ENCODE results near the gene MEF2A.
A peak's percentile ranks its signal among the peaks of the same experiment; 100 is the strongest.

Gene MEF2A

GRCh38 chr15:99729327-99729726 is 163.5 kb downstream of the MEF2A start:
- peaks cover 0 to 32% of the 10 kb centered on the region in 2 experiments; a peak in 2 of 3 replicates for H3K36me3 ChIP-seq (ENCODE audit: control insufficient read depth in 2 of 2, insufficient read depth in 1 of 2, low read length in 2 of 2)
- peaks cover 5% of the 10 kb centered on the region; the same call in 1 of the 2 replicates for H3K4me1 ChIP-seq (ENCODE audit: control insufficient read depth, insufficient read depth, low read length)
- no peak overlapping the region for H3K27ac ChIP-seq (ENCODE audit: extremely low read depth, low read depth, low read length)
- TF ChIP-seq REST (tag by site-specific recombination; IDR thresholded peaks at IDR 0.05) = no peak
- no peak for TF ChIP-seq SP3 (tag by site-specific recombination; IDR thresholded peaks at IDR 0.05)
- TF ChIP-seq ZNF16 (tag by site-specific recombination; IDR thresholded peaks at IDR 0.05; ENCODE audit: low read depth) = no peak
- no peak for TF ChIP-seq ZNF248 (tag by site-specific recombination; IDR thresholded peaks at IDR 0.05)
- TF ChIP-seq ZNF830 (tag by site-specific recombination; IDR thresholded peaks at IDR 0.05; ENCODE audit: low read depth) = no peak
- no peak for TF ChIP-seq ZNF302 (tag by site-specific recombination; IDR thresholded peaks at IDR 0.05; ENCODE audit: low read depth)
- TF ChIP-seq KLF10 (tag by site-specific recombination; IDR thresholded peaks at IDR 0.05) = no peak
- TF ChIP-seq, protein P1, sequence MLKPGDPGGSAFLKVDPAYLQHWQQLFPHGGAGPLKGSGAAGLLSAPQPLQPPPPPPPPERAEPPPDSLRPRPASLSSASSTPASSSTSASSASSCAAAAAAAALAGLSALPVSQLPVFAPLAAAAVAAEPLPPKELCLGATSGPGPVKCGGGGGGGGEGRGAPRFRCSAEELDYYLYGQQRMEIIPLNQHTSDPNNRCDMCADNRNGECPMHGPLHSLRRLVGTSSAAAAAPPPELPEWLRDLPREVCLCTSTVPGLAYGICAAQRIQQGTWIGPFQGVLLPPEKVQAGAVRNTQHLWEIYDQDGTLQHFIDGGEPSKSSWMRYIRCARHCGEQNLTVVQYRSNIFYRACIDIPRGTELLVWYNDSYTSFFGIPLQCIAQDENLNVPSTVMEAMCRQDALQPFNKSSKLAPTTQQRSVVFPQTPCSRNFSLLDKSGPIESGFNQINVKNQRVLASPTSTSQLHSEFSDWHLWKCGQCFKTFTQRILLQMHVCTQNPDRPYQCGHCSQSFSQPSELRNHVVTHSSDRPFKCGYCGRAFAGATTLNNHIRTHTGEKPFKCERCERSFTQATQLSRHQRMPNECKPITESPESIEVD (tag by site-specific recombination; IDR thresholded peaks at IDR 0.05) = no peak
- TF ChIP-seq ZBTB49 (tag by site-specific recombination; IDR thresholded peaks at IDR 0.05; ENCODE audit: low read depth) = no peak
- no peak for TF ChIP-seq ZBTB1 (tag by site-specific recombination; IDR thresholded peaks at IDR 0.05)
- no peak for TF ChIP-seq ZNF776 (tag by site-specific recombination; IDR thresholded peaks at IDR 0.05; ENCODE audit: borderline replicate concordance)
- no peak for TF ChIP-seq ZNF394 (tag by site-specific recombination; IDR thresholded peaks at IDR 0.05; ENCODE audit: borderline replicate concordance)
- no peak for TF ChIP-seq REPIN1 (tag by site-specific recombination; IDR thresholded peaks at IDR 0.05; ENCODE audit: low read depth)
- TF ChIP-seq ZNF184 (tag by site-specific recombination; IDR thresholded peaks at IDR 0.05) = no peak
- ChIA-PET POLR2A (no interaction called here), CTCF (interaction anchor here (0.8 to 4.2 kb wide), 9 partner anchors 12 to 462 kb away, joined by 3 to 22 read pairs (median 4); no protein-coding TSS in a partner anchor)
- H3K9me3 ChIP-seq (ENCODE audit: control insufficient read depth, insufficient read depth, low read depth, low read length) = no peaks in the 10 kb centered on the region
- H3K4me3 ChIP-seq (ENCODE audit: low read depth, low read length) = no peak overlapping the region

GRCh38 chr15:99729920-99730319 is 164.1 kb downstream of the MEF2A start:
- ChIA-PET CTCF (interaction anchor here (0.8 to 4.2 kb wide), 8 partner anchors 11 to 462 kb away, joined by 3 to 22 read pairs (median 4); no protein-coding TSS in a partner anchor), POLR2A (no interaction called here)
- no peak overlapping the region for H3K4me3 ChIP-seq (ENCODE audit: low read depth, low read length)
- TF ChIP-seq PRDM1 (tag by site-specific recombination; IDR thresholded peaks at IDR 0.05) = peak; percentile 61
- 0 out of 2 replicates have a peak, but pooled peaks have one; percentile 12 for TF ChIP-seq ZBTB17 (tag by site-specific recombination; IDR thresholded peaks at IDR 0.05)
- TF ChIP-seq, protein P2, sequence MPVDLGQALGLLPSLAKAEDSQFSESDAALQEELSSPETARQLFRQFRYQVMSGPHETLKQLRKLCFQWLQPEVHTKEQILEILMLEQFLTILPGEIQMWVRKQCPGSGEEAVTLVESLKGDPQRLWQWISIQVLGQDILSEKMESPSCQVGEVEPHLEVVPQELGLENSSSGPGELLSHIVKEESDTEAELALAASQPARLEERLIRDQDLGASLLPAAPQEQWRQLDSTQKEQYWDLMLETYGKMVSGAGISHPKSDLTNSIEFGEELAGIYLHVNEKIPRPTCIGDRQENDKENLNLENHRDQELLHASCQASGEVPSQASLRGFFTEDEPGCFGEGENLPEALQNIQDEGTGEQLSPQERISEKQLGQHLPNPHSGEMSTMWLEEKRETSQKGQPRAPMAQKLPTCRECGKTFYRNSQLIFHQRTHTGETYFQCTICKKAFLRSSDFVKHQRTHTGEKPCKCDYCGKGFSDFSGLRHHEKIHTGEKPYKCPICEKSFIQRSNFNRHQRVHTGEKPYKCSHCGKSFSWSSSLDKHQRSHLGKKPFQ (tag by site-specific recombination; IDR thresholded peaks at IDR 0.05) = no peak
- TF ChIP-seq ZSCAN18 (tag by site-specific recombination; IDR thresholded peaks at IDR 0.05) = no peak
- TF ChIP-seq PRDM10 (tag by site-specific recombination; IDR thresholded peaks at IDR 0.05) = peak; percentile 60
- peak; percentile 57 for TF ChIP-seq ZNF654 (tag by site-specific recombination; IDR thresholded peaks at IDR 0.05; ENCODE audit: low read depth)

More at GRCh38 chr15:99729920-99730319, 164.1 kb downstream of the MEF2A start:
- H3K36me3 ChIP-seq (ENCODE audit: control insufficient read depth in 2 of 2, insufficient read depth in 1 of 2, low read length in 2 of 2) = peaks cover 0 to 32% of the 10 kb centered on the region in 2 experiments; a peak in 2 of 3 replicates
- no peak overlapping the region for H3K27ac ChIP-seq (ENCODE audit: extremely low read depth, low read depth, low read length)
- H3K9me3 ChIP-seq (ENCODE audit: control insufficient read depth, insufficient read depth, low read depth, low read length) = no peaks in the 10 kb centered on the region
- peaks cover 5% of the 10 kb centered on the region; the same call in 1 of the 2 replicates for H3K4me1 ChIP-seq (ENCODE audit: control insufficient read depth, insufficient read depth, low read length)

Measured in HEK293 (cell line).